Stimulated activated naive CD8-positive, alpha-beta T cell treated with anti-CD3 and anti-CD28 coated beads, Interleukin-15, amount 100 ng/mL, for 72 hours (primary cell): ENCODE measurements around the gene FASN.

Experiments
- ATAC-seq: fragments of 150-1000 bp; cut with Tn5 transposase; 2 replicates; pipeline ENCODE4 v1.10.0; 2021; ENCODE audit warnings: mild to moderate bottlenecking, moderate library complexity
- DNase-seq, 2 donors: peaks; one replicate each; pipeline ENCODE4 v3.0.0; 2021 to 2022
- H3K27ac Mint-ChIP-seq, 2 donors: one replicate each; pipeline ENCODE4 v1.8.0; 2022; ENCODE audit warnings: mild to moderate bottlenecking in 2 of 2, mixed read lengths in 2 of 2, moderate library complexity in 2 of 2
- H3K27me3 Mint-ChIP-seq: one replicate; pipeline ENCODE4 v1.8.0; 2022; ENCODE audit warnings: mixed read lengths
- H3K4me1 Mint-ChIP-seq: one replicate; pipeline ENCODE4 v1.8.0; 2022; ENCODE audit warnings: mild to moderate bottlenecking, mixed read lengths
- H3K4me3 Mint-ChIP-seq, 2 donors: one replicate each; pipeline ENCODE4 v1.8.0; 2022; ENCODE audit warnings: mild to moderate bottlenecking in 2 of 2, mixed read lengths in 2 of 2, moderate library complexity in 1 of 2
- H3K9me3 Mint-ChIP-seq, 2 donors: one replicate each; pipeline ENCODE4 v1.8.0; 2022; ENCODE audit warnings: mixed read lengths in 2 of 2

Gene FASN

DNA sequence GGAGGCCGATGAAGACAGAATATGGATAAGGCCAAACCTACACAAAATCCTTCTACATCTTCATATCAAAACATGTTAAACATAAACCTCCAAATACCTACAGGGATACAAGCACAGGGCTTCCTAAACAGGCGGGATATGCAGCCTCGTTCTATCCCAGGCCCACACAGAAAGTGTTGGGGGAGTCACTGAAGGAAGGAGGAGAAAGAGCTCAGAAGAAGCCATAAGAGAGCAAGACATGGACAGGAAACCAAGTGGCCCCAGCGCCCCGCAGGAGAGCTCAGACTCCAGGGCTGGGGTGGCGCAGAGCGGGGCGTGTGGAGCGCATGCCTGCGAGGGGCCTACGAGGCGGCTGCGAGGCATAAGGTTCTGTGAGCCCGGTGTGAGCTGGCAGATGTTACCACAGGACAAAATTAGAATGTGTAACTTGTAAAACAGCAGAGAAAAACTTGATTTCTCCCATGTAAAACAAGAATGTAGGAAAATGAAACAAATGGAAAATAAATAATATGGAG, 11.0 kb upstream of the FASN start:
- H3K4me3 Mint-ChIP-seq, result peak overlapping the region in 1 of 2 donors; percentile 32
- no peaks in the 10 kb centered on the region for H3K9me3 Mint-ChIP-seq
- no peaks in the 10 kb centered on the region for H3K27me3 Mint-ChIP-seq
- H3K27ac Mint-ChIP-seq, result peak overlapping the region in 1 of 2 donors; percentile 25
- H3K4me1 Mint-ChIP-seq, result peaks cover 56% of the 10 kb centered on the region
- ATAC-seq, result no peak
- no peak for DNase-seq

DNA sequence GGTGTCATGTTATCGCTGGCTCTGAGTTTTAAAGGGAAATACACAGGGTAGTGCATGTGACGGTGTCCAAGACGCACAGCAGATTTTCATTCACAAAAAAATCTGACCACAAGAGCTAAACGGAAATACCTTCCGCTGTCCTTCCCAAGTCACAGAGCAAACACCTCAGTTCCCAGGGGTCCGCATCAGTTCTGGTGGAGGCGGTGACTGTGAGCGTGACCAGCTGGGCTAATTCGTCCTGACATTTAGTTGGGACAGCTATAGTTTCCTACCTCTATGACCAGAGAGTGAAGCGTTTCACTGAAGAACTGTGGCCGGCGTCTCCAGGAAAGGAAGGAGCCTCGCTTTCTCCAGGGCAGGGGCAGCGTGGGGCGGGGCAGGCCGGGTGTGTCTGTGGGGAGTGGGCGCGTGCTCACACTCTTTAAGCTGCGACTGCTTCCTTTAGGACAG, 10.5 kb upstream of the FASN start:
- Mint-ChIP-seq H3K4me3 (no peak overlapping the region), H3K27ac (peak overlapping the region in 1 of 2 donors; percentile 63), H3K4me1 (peaks cover 59% of the 10 kb centered on the region), H3K9me3 (no peaks in the 10 kb centered on the region), H3K27me3 (no peaks in the 10 kb centered on the region)
- DNase-seq (no peak), ATAC-seq (no peak)

DNA sequence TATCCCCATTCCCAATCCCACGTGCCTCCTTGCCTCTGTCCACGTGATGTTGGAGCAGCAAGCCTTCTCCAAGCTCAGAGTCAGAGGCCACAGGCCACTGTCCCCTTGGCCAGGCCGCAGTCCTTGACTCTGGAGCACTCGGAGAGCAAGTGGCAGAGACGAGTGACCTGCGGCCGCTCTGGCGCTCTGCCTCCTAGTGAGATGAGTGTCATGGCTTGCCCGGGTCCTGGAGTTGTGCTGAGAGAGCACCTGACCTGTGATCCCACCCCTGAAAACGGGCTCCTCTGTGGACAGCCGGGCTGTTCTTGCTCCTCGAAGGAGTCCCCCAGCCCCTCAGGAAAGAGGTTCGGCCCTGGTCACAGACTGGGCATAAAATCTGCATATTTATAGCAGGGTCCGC, 10.0 kb upstream of the FASN start:
- Mint-ChIP-seq H3K4me3 (peak overlapping the region in 1 of 2 donors; percentile 13), H3K9me3 (no peaks in the 10 kb centered on the region), H3K27ac (peak overlapping the region in 1 of 2 donors; percentile 38), H3K27me3 (no peaks in the 10 kb centered on the region), H3K4me1 (peaks cover 59% of the 10 kb centered on the region)
- ATAC-seq (no peak), DNase-seq (no peak)

DNA sequence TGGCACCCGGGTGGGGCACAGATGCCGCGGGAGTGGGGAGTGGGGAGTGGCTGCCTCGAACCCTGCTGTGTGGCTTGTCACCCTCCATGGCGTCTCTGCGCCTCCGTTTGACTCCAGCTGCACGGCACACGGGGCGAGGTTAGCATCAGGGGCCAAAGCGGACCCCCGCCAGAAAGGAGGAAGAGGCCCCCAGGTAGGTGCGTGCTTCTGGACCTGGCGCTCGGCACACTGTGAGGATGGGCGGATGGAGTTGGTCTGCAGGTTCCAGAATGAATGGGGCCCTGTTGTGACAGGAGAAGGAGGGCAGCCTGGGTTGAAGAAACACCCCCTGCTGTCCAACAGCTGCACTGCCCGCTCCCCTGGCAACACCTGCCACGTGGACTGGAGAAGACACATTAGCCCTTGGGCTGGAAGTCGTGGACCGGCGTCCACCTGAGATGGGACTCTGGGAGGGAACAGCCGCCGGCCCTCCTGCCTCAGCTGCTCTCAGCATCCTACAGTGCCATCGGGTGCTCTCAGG, 9.4 kb upstream of the FASN start:
- Mint-ChIP-seq H3K27me3 (no peaks in the 10 kb centered on the region), H3K27ac (peak overlapping the region in 1 of 2 donors; percentile 95), H3K9me3 (no peaks in the 10 kb centered on the region), H3K4me1 (peaks cover 60% of the 10 kb centered on the region), H3K4me3 (peak overlapping the region in 1 of 2 donors; percentile 21)
- ATAC-seq (no peak), DNase-seq (no peak)

DNA sequence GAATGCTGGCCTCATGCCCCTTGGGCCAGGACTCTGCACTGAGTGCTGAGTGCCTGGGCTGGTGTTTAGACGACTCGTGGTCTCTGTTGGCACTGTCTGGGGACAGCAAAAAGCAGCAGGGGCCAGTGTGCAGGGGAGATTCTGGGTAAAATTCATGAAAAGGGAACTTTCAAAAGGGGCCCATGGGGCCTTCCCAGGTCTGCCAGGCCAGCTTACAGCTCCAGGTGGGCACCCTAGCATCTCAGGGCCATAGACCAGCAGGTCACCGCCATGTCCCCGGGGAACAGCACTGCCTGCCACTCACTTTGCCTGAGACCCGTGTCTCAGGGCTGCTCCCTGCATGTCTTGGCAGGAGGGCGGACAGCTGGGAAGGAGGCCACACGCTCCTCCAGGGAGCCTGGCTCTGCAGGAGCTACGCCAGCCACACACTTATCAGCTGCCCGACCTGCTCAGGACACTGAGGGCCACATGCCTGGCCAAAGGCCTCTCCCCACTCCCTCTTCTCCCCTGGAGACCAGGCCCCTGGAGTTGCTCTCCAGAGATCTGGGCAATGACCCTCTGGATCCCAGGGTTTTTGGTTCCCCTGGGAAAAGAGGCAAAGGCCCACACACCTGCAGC, 8.8 kb upstream of the FASN start:
- ATAC-seq (peak; percentile 24), DNase-seq (no peak)
- Mint-ChIP-seq H3K27ac (peak overlapping the region; percentile 95 to 99), H3K4me3 (peak overlapping the region; percentile 94 to 97), H3K4me1 (peaks cover 66% of the 10 kb centered on the region), H3K9me3 (no peaks in the 10 kb centered on the region), H3K27me3 (no peaks in the 10 kb centered on the region)

DNA sequence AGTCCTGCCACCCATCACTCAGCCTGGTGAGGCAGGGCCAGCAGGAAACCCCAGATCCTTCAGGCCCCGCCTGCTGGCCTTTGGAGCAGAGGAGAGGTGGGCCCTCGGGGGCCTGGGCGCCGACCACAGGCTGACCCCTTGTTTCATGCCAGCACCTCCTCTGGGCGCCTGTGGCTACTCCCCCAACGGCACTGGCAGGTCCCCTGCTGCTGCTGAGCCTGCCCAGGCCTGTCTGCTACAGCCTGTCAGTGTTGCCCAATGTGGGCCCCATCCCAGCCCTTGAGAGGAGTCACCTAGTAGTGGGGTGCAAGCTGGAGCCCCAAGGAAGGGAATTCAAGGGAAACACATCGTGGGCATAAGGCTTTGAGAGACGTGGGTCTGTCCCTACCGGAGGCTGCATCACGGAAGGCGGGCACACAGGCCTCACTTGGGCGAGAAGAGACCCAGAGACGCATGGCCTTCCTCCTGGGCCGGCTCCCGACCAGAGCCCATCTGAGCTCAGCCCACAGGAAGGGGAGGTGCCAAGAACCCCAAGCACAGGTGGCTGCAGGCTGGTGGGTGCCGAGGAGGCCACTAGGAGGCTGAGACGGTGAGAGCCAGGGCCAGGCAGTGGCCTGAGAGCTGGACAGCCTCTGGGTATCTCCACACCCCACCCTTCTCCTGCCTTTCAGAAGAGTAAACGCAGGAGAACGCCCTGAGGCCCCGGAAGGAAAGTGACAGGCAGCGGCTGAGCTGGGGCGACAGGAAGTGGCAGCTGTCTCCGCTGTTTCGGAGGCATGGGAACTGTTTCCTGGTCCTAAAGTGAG, 8.0 kb upstream of the FASN start:
- ATAC-seq, result peak; percentile 89
- Mint-ChIP-seq H3K4me3 (peak overlapping the region; percentile 94 to 97), H3K27ac (peak overlapping the region; percentile 95 to 99), H3K4me1 (peaks cover 73% of the 10 kb centered on the region), H3K27me3 (no peaks in the 10 kb centered on the region), H3K9me3 (no peaks in the 10 kb centered on the region)
- peak; percentile 63 to 75 for DNase-seq

DNA sequence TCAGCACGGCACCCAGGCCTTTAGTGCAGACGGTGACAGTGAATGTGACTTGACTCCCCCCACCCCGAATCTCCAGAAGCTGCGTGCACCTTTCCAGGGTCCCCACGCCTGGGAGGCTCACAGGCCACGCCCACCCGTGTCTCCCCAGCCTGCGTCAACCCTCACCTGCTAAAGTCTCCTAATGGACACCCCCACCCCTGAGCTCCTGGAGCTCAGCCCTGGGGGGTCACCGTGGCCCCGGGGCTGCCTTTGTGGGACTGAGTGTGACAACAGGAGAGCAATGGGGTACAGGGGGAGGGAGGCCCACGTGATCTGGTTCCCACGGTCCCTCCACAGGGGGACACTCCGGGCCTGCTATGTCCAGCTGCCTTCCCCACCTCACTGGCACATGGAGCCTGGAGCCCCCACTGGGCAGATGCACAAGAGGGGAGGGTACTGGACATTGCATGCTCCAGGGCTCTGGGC, 7.4 kb upstream of the FASN start:
- ATAC-seq (peak; percentile 1), DNase-seq (no peak)
- Mint-ChIP-seq H3K4me3 (peak overlapping the region; percentile 94 to 97), H3K4me1 (peaks cover 76% of the 10 kb centered on the region), H3K27me3 (no peaks in the 10 kb centered on the region), H3K27ac (peak overlapping the region; percentile 95 to 99), H3K9me3 (no peaks in the 10 kb centered on the region)

DNA sequence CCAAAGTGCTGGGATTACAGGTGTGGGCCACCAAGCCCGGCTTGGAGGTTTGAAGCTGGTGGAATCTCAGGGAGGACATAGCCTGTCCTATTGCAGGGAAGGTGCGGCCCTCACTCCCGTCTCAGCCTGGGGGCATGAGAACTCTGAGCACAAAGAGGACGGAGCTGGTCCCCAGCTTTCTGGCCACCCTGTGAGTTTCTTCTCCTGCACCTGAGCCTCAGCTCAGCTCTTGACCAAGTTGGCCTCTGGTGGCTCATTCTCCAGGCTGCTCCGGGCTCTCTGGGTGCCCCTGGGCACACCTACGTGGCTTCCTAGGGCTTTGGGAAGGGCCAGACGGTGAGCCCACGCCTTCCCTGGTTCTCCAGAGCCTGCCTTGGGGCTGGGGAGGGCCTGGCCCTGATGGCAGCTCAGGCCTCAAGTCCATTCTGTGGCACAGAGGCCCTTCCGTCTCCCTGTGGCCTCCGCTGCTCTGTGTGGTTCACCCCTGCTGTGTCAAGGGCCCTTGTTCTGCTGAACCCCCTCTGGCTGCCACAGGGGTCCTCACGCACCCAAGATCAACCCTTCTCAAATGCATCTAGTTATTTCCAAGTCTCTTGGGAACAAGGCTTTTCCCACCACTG, 6.9 kb upstream of the FASN start:
- Mint-ChIP-seq H3K4me1 (peaks cover 76% of the 10 kb centered on the region), H3K4me3 (peak overlapping the region; percentile 94 to 97)

DNA sequence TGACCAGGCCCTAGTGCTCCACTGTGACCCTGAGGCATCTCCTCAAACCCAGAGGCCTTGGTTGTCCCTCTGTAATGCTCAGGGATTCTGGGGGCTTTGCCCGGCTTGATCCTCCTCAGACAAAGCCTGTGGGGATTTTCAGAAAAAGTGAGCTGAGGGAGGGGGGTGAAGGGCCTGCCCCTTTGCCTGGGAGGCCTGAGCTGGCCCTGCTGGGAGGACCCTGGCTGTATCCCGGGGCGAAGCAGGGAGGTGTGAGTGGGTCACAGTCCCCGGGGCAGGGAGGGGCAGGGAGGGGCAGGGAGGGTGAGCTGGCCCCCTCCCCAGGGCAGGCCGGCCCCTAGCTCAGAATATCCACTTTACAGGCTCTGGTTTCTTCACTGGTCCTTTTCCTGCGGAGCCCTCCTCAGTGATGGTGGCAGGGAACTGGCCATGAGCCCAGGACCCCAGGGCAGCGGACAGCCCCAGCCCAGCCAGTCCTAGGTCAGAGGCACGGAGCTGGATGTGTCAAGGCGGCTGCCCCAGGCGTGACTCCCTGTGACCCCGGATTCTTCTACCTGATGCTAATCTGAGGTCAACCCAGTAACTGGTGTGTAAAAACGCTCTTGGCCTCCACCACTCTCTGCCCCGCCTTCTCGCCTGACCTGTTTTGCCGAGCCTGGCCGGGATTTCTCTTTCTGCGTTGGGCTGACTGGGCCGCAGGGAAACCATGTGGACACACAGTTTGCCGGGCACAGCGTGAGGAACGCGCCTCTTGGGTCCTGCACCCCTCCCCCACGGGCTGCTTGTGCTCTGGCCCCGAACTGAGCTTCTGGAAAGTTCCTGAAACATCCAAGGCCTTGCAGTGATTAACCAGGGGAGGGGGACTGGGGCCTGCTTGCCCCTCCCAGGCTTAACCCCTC, 5.8 kb upstream of the FASN start:
- no peak for ATAC-seq
- no peak for DNase-seq
- H3K9me3 Mint-ChIP-seq, result no peaks in the 10 kb centered on the region
- peaks cover 78% of the 10 kb centered on the region for H3K4me1 Mint-ChIP-seq
- H3K27ac Mint-ChIP-seq, result no peak overlapping the region
- no peak overlapping the region for H3K4me3 Mint-ChIP-seq
- no peaks in the 10 kb centered on the region for H3K27me3 Mint-ChIP-seq

More for the DNA sequence above, 6.9 kb upstream of the FASN start:
- no peaks in the 10 kb centered on the region for H3K9me3 Mint-ChIP-seq
- no peaks in the 10 kb centered on the region for H3K27me3 Mint-ChIP-seq
- peak overlapping the region; percentile 95 to 99 for H3K27ac Mint-ChIP-seq
- DNase-seq (no peak), ATAC-seq (no peak)

DNA sequence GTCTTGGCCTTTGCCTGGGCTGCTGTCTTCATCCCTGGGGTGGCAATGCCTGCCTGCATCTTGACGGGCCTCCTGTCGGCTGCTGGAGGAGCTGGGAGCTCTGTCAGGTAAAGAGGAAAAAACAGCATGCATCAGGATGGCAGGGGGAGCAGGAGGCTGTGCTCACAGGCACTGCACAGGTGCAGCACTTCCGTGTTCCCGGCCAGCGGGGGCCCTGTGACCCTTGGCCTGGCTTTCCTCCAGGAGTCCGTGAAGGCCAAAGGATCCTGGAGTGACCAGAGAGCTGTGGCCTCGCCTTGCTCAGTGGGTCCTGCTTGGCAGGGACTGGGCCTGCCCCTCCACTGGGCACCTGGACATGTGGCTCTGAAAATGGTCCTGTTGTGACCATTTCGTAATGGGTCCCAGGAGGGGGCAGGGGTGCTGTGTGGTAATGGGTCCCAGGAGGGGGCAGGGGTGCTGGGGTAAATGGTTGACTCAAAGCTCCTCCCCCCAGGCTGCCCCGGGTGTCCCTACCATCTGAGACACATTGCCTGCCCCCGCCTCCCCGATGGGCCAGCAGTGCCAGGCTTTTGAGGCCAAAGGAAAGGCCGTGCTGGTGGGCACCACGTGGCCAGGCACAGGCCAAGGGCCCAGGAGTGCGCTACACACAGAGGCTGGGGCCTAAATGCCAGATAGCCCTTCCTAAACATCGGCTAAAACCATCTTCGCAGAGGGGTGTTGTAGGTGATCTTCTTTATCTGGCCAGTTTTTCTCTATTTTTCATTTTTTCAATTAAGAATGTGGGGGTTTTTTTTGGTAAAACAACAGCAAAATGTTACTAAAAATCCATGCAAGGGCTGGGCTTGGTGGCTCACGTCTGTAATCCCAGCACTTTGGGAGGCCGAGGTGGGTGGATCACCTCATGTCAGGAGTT, 4.0 kb upstream of the FASN start:
- Mint-ChIP-seq H3K4me1 (peaks cover 66% of the 10 kb centered on the region), H3K27me3 (no peaks in the 10 kb centered on the region), H3K4me3 (no peak overlapping the region), H3K27ac (no peak overlapping the region), H3K9me3 (no peaks in the 10 kb centered on the region)
- ATAC-seq, result no peak
- no peak for DNase-seq

DNA sequence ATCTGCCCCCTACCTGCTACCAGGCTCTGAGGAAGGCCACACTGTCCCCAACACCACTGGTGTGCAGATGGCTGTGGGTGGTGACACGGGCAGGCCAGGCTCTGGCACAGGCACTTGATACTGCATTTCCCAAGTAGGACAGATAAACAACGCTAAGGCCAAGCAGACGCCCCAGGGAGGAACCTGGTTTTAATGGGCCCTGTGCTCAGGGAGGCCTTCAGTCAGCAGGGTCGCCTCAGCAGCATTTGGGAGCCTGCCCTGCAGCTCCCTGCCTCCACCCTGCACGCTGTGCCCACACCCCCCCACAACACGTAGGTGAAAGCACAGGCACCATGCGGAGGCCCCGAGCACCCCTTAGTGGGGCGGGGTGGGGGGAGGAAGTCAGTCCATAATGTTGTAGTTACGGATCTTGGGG, 3.3 kb upstream of the FASN start:
- peak overlapping the region in 1 of 2 donors; percentile 50 for H3K4me3 Mint-ChIP-seq
- DNase-seq (no peak), ATAC-seq (no peak)
- peaks cover 66% of the 10 kb centered on the region for H3K4me1 Mint-ChIP-seq
- no peaks in the 10 kb centered on the region for H3K27me3 Mint-ChIP-seq
- no peaks in the 10 kb centered on the region for H3K9me3 Mint-ChIP-seq
- H3K27ac Mint-ChIP-seq, result no peak overlapping the region

DNA sequence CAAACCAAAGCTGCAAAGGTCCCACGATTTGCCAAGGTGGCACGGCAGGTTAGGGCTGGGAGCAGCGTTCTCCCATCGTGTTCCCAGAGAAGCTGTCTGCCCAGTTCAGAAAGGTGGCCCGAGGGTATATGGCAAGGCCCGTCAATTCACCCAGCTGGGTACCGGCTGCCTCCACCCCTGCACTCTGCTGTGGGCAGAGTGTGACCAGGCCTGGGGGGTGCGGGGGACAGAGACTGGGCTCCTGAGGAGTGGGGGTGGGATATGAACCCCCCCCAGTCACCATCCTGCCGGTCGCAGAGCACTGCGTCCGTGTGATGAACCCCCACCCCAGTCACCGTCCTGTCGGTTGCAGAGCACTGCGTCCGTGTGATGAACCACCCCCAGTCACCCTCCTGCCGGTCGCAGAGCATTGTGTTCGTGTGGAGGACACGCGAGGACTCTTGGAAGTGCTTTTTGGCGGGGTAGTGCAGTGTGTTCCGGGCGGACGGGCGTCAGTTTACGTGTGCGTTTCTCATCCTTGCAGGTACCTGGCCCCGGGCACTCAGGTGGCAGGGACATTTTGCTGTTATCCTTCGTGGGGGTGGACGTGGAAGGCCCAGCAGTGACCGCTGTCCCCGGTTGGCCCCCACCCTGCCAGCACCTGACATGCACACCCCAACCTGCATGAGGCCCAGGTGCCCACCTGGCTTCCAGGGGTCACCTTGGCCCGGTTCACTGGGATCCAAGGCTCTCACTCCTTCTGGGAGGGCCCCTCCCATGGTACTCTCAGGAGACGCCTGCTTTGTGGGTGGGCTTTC, 2.7 kb upstream of the FASN start:
- Mint-ChIP-seq H3K4me3 (peak overlapping the region in 1 of 2 donors; percentile 93), H3K9me3 (no peaks in the 10 kb centered on the region), H3K27me3 (no peaks in the 10 kb centered on the region), H3K27ac (peak overlapping the region in 1 of 2 donors; percentile 59), H3K4me1 (peaks cover 66% of the 10 kb centered on the region)
- no peak for ATAC-seq
- no peak for DNase-seq
